Measurements from ENCODE around the gene ANKRD53. TPM values are rescaled to one million over a fixed set of nuclear protein-coding genes. Genes with fewer than 3 reads are reported as not detected.

The ANKRD53 gene
- 0.28 TPM in 1 of 2 replicates, not detected in the other for total RNA-seq

DNA sequence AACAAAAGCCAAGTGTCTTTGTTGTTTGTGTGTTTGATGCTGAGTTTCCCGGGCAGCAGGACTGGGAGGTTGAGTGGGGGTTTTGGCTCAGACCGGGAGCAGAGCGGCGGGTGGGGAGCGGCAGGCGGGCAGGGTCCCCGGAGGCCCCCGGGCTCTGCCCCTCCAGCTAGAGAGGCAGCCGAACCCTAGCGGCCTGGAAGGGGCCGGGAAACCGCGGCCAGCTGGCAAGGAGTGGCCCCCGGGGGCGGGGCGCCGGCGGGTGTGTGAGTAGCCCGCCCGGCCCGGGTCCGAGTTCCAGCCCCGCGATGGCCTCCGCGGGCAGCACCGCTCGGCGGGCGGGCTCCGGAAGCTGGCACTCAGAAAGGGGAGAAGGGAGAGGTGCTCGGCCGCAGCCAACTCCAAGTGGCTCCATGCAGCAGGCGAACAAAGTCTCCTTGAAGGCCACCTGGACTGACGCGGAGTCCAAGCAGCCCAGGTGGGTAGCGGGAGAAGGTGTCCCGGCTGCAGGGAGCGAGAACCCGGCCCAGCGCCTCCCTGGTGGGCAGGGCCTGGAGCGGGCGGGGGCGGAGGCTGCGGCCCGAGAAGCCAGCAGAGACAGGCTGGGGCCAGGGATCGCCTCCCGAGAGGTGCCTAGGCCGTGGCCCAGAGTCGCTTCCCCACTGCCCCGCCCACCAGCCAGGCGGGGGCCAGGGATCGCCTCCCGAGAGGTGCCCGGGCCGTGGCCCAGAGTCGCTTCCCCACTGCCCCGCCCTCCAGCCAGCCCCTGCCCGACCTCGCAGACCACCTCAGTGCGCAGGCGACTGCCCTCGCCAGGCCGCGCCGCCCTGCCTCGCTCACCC lies at the start of gene ANKRD53:
Gene ANKRD53, plus strand, starts transcription at position 290 of the 839 bp plus-strand sequence. Its CDS starts 16 bp downstream, at position 306.

DNA sequence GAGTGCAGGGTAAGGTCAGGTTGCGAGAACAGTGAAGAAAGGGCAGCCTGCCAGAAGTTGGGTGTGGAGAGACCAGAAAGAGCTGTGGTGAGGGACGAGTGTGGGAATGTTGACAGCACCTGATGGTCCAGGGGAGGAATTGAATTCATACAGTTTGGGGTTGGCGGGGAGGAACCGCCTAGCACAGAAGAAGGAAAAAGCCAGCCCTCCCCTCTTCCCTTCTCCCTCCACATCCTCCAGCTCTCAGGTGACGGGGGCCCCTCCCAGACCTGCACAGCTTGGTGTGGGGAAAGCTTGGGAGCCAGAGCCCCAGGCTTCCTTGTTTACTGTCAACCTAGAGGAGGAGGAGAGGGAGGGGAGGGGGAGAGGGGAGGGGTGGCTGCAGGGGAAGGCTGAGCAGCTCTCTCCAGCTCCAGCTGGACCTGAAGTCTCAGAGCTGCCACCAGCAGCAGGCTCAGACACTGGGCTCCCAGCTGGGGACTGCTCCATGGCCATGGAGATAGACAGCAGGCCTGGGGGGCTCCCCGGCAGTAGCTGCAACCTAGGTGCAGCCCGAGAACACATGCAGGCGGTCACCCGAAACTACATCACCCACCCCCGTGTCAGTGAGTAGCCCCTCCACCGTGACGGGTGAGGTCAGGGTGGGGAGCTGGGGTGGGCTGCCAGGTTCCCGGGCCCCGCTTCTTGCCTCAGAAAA lies 42.8 kb upstream of the ANKRD53 start, which contains the start of gene ATP6V1B1:
Gene ATP6V1B1, plus strand, starts transcription at position 433 of the 697 bp plus-strand sequence. Its CDS starts 55 bp downstream, at position 488.

DNA sequence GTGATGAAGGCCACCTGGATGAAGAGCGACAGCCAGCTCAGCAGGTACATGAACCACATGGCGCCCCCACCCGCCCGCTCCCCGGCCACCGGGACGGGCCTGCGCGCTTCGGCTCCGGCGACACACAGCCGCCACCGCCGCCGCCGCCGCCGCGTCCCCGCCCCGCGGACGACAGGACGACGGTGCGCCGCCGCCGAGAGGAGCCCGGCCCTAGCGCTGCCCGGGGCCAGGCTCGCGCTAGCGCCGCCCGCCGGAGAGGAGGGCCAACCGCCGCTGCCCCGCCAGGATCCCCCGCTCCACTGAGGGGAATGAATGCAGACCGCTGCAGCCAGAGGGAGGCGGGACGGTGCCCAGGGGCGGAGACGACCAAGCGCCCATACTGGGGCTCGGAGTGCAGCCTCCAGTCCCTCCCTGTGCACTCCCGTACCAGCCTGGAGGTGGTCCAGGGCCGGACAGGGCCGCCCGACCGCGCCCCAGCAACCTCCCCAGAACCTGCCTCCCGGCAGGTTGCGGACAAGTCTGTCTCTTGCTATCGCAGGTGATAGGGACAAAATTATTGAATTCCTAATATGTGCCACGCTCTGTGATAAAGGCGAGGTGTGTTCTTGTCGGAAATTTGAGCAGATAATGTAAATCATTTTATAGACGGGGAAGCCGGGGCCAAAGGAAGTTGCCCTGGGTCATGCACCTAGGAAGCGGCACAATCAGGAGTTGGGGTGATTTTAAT lies 16.4 kb downstream of the ANKRD53 start, which contains the start of gene TEX261:
Gene TEX261, minus strand, starts transcription at position 175 of the 727 bp plus-strand sequence. Its CDS starts 116 bp downstream, at position 59.

Other genes starting within 250 kb of the ANKRD53 start
- gene ADD2, start 210.4 kb upstream of the ANKRD53 start, total RNA-seq, result not detected in 2 replicates
- not detected in 2 replicates for gene FIGLA, start 188.0 kb upstream of the ANKRD53 start, total RNA-seq
- not detected in 2 replicates for gene CLEC4F, start 158.0 kb upstream of the ANKRD53 start, total RNA-seq
- gene CD207, start 142.8 kb upstream of the ANKRD53 start, total RNA-seq, result not detected in 2 replicates
- 0.14 and 0.23 TPM in 2 replicates for gene VAX2, start 78.1 kb upstream of the ANKRD53 start, total RNA-seq
- not detected in 2 replicates for gene ATP6V1B1, start 42.7 kb upstream of the ANKRD53 start, total RNA-seq
- gene TEX261, start 16.2 kb downstream of the ANKRD53 start, total RNA-seq, result 20.3 and 31.9 TPM in 2 replicates
- 94.1 and 102 TPM in 2 replicates for gene NAGK, start 90.0 kb downstream of the ANKRD53 start, total RNA-seq
- gene MCEE, start 151.6 kb downstream of the ANKRD53 start, total RNA-seq, result 6.8 and 7.0 TPM in 2 replicates
- gene MPHOSPH10, start 152.0 kb downstream of the ANKRD53 start, total RNA-seq, result 16.6 and 23.3 TPM in 2 replicates
- gene PAIP2B, start 248.5 kb downstream of the ANKRD53 start, total RNA-seq, result 5.0 and 5.9 TPM in 2 replicates

Measured in airway epithelial cell (primary cell).